ELR (cell line): ENCODE results near the gene UBE2G1.

Source experiments
- DNase-seq: peaks from one replicate; pipeline ENCODE4 v3.0.0-alpha.2; 2015; ENCODE audit warnings: low read depth

The UBE2G1 gene

DNA sequence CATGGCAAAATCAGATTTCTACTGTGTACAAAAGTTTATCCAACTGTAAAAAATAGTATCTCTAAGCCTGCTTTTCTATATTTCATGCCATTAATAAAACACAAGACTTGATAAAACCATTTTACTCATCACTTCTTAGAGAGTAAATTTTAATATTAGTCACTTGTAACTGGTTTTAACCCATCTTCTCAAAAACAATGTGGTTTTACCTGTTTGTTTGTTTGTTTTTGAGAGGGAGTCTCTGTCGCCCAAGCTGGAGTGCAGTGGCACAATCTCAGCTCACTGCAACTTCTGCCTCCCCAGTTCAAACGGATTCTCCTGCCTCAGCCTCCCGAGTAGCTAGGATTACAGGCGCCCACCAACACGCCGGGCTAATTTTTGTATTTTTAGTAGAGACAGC, 32.1 kb downstream of the UBE2G1 start:
- DNase-seq = no peak

DNA sequence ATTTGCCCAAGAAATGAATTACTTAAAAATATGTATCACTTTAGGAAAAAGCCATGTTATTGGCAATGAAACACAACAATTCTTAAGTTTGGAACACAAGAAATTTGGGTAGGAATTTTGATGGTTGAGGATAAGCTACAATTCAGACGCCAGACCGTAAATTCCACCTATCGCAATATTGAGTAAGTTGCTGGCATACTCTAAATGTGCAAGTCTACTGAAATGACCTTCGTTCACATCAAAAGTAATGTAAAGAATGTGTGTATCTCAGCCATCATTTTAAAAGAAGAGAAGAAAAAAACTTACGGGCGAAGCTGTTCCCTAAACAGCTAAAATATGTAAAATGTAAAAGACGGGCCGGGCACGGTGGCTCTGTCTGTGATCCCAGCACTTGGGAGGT, 33.4 kb downstream of the UBE2G1 start:
- DNase-seq = no peak

DNA sequence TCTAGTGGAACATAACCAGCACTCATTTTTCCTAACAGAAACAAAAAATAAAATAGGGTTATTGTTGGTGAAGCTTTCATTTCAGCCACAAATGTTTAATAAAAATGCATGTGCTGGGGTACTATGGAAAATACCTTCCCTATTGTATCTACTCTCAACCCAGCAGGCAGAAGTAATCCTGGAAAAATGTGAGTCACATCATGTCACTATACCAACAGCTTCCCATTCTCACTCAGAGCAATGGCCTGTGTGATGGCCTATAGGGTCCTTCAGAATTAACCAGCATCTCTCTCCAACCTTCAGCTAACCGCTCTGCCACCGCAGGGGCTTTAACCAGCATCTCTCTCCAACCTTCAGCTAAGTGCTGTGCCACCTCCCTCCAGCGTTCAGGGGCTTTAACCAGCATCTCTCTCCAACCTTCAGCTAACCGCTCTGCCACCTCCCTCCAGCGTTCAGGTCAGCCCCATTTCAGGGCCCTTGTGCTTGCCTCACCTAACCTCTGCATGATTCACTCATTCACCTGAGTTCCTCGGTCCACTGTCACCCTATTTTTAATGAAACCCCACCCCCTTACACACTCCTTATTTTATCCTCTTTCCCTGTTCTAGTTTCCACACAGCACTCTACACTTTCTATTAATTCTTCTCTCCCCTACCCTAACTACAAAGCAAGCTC, 34.0 kb downstream of the UBE2G1 start:
- DNase-seq = peak; percentile 52

DNA sequence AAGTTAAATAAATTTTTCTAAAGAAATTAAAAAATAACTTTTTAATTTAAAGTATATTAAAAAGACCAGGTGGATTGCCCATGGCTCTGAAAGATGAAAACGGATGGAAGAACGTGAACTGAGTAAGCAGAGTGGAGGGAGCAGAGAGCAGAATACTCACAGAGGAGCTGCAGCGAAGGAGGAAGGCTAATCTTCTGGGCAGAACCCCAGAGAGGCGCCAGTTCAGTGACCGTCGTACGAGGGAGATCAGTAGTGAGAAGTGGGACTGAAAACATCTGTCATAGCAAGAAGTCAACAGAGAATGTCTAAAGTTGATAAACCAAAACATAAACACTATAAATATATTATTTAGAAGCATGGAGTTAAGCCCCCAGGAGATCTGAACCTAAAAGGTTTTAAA, 34.9 kb downstream of the UBE2G1 start:
- no peak for DNase-seq

DNA sequence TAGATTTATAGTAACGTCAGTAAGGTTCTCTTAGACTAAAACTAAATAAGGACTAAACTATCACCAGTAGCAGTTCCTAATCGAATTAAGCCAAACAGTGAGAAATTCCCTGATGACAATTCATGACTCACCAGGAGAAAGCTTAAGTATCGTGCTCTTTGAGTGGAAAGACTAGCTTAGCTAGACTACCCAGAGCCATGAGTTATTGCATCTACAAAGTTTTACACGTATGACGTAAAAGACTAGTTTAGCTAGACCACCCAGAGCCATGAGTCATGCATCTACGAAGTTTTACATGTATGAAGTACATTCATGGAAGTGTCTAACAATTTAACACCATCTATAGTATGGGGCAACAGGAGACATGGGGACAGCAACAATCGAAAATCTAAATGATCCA, 36.6 kb downstream of the UBE2G1 start:
- DNase-seq = peak; percentile 99

DNA sequence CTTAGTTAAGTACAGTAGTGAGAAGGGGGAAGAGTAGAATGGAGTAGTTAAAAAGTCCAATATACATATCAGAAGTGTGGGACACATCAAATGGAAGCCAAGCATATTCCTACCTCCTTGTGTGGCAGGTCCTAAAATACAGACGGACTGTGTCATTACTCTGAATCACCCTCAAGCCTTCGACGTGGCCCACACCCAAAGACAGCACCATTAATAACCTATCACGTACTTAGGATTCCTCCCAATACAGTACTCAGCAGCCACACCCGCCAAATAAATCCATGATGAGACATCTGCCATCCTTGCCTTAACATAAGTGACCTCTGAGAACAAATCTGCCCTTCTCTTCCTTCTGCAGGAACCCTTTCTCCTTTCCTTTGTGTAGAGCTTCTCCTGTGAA, 38.9 kb downstream of the UBE2G1 start:
- peak; percentile 94 for DNase-seq

DNA sequence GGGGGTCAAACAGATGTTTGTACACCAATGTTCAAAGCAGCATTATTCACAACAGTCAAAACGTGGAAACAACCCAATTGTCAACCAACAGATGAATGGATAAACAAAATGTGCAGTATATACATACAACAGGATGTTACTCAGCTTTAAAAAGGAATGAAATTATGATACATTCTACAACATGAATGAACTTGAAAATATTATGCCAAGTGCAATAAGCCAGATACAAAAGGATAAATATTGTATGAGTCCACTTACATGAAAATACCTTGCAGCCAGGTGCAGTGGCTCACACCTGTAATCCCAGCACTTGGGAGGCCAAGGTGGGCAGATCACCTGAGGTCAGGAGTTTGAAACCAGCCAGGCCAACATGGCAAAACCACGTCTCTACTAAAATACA, 39.9 kb downstream of the UBE2G1 start:
- DNase-seq = peak; percentile 46

DNA sequence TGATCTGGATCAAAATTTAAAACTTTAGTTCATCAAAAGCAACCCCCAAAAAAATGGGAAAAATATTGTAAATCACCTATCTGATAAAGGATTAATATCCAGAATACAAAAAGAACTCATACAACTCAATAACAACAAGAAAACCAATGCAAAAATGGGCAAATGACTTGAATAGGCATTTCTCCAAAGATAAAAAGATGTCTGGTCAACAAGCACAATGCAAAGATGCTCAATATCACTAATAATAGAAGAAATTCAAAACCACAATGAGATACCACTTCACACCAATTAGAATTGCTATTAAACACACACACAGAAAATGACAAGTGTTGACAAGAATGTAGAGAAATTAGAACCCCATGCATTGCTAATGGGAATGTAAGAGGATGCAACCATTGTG, 40.4 kb downstream of the UBE2G1 start:
- no peak for DNase-seq

DNA sequence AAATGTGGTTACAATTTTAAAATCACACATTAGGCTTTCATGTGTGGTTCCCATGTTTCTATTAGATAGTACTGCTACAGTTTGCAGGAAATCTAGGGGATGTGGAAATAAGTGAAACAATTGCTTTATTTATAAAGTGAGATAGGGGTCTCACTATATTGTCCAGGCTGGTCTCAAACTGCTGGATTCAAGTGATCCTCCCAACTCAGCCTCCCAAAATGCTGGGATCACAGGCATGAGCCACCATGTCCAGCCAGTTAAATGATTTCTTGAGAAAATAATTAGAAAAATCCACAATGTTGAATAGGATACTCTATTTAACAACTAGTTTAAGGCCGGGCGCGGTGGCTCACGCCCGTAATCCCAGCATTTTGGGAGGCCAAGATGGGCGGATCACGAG, 42.0 kb downstream of the UBE2G1 start:
- no peak for DNase-seq

DNA sequence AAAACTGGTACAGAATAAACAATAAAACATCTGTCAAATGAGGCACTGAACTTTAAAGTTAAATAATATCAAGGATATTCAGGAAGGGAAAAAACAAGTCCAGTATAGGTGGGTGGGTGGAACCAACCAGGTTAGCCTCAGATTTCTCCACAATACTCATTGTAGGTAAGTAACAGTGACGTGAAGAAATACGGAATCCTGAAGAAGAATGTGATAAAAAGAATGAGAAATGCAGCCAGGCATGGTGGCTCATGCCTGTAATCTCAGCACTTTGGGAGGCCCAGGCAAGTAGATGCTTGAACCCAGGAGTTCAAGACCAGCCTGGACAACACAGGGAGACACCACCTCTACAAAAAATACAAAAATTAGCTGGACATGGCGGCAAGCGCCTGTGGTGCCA, 47.3 kb downstream of the UBE2G1 start:
- DNase-seq = no peak

DNA sequence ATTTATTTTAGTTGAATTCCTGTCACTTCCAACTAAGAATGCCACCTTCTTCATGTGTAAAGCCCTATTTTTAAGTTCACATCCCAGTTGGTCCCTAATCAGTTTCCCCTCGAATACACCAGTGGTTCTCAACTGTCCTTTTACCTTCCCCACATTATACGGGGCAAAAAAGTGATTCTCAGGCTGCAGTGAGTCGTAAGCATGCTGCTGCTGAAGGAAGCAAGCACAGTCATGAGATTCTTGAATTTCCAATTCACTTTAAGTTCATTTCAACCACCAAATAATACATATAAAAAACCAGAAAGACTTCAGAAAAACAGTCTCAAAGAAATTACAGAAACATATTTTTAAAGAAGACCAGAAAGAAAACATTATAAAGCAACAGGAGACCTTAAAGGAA, 47.9 kb downstream of the UBE2G1 start:
- peak; percentile 37 for DNase-seq

DNA sequence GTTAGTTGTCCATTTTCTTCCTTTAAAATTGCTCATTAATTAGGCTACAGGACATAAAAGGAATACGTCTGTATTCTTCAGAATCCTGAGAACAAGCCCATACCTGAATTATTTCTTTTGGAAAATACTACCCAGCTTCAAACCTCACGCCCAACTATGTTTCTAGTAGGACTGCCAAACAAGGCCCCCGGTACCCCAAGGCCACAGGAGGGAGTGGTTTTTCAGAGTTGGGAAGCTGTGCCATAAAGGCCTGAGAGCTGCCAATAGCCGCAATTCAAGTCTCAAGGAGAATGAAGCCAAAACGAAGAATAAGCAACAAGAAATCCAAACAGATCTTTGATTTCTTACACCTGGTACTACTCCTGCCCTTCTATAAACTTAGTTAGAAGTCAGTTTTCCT, 48.3 kb downstream of the UBE2G1 start:
- DNase-seq = no peak

DNA sequence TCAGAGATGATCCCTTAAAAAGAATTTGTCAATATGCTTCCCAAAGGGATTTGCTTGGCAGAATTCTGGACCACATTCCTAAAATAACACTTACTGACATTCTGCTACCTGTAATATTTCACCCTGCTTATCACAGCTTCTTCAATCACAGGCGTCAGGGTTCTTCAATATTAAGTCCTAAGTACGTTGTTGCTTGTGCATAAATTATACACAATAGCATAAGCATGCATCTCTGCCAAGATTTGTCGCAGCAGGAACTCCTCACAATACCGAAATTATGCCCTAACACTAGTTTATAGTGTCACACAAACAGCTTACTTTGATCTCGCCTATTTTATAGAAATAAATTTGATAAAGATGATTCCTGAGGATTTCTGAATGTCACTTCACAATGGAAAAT, 48.9 kb downstream of the UBE2G1 start:
- no peak for DNase-seq

DNA sequence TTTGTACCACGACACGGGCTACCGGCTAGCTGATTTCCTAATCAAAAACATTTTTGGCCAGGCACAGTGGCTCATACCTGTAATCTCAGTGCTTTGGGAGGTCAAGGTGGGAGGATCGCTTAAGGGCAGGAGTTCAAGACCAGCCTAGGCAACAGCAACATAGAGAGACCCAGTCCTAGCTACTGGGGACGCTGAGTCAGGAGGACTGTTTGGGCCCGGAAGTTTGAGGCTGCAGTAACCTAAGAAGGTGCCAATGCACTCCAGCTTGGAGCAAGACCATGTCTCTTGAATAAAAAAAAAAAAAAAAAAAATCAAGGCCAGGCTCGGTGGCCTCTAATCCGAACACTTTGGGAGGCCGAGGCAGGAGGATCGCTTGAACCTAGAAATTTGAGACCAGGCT, 49.8 kb downstream of the UBE2G1 start:
- no peak for DNase-seq

DNA sequence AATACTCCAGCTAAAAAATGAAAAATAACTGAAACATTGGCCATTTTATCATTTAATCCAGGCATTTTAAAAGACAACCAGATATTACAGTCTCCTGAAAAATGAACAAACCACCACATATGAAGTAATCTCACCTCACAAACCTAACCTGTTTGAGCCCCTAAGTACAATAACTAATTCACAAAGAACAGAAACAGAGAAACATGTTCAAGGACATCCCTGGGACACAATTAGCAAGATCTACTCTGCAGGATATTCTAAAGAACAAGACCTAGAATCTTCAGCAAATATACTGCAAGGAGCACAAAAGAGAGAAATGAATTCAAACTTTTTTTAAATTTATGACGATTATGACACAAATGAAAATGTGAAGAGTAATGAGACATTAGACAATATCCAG, 51.9 kb downstream of the UBE2G1 start:
- DNase-seq = no peak

DNA sequence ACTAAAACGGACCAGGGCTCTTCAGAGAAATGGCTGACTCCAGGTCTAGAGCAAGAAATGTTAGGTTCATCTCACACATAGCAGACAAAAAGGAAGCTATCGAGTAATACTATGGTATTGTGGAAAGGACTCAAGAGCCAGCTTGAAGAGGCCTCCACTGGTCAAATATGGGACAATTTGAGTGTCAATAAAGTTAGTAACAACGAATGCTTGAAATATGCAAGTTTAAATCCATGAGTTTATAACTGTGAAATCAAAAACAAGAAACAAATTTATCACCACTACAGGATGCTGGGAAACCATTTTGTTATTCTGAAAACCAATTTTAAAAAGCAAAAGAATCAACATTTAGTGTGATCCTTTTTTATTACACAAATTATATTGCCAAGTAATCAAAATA, 52.3 kb downstream of the UBE2G1 start:
- DNase-seq = no peak

DNA sequence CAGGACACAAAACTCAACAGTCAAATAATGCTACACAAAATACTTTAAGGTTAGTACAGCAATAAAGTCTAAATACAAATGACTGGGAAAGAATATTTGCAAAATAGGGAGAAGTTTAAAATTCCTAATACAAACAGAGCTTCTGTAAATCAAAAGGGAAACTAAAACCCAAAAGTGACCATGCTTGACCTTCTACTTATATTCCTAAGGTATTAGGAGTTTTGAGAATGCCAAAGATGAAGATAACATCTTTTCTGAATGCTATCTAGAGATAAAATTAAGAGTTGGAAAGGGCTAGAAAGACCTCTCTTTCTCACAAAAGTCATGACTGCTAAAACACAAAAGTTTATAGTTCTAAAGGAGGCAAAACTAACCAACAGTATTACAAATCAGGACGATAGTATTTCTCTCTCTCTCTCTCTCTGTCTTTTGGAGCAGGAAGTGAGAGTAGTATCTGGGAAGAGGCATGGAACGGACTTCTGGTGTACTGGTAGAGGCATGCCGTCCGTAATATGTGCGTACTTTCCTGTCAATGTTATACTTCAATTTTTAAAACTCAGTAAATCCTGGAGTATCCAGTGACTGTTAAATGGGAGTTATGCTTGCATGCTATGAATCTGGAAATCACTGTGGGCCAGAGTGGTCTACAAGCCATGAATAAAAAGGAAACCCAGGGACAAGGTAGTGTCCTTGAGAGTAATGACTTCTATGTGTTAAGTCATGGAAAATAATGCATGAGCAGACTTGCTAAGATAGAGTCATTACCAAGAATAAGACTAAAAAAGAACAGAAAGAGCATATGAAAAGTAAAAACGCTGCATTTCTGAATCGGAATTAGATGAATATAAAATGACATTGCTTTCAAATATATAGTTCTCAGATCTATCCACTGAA, 53.0 kb downstream of the UBE2G1 start:
- DNase-seq = no peak

DNA sequence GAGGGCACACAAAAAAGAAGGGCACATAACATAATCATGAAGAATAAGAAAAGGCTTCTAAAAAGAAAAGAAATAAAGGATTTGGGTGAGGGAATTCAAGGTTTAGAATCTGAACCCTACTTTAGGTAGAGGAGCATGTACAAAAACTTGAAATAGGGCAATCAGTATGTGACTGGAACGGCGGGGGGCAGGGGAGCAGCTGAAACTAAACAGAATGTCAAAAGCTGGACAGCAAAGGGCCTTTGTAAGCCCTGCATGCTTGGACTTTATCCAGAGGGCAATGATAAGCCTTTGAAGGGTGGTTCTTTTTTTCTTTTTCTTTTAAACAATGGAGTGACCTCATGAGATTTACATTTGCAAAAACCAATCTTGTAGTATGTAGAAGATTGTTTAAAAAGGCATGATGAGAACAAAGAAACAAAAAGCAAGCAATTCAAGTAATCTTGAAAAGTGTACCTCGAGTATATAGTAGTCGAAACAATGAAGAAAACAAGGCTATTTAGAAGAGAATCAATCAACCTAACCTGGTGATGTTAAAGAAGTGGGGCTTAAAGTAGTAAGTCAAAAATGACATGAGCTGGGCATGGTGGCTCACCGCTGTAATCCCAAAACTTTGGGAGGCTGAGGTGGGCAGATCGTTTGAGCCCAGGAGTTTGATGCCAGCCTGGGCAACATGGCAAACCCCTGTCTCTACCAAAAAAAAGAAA, 56.0 kb downstream of the UBE2G1 start:
- no peak for DNase-seq

DNA sequence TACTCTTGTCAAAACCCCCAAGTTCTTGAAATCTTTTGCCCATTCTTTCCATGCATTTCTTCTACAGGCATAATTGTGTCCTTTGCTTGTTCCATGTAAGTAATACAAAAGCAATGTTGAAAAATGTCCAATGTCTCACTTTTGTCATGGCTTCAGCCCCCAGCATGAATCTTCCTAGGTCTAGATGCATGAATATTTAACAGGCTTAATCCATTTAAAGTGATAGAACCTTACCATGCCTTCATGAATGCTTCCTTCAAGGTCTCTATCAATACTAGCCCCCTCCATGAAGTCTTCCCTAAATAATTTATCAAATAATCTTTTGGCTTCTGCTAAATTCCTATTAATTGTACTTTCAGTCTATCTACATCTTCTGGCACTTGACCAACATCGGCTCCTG, 56.6 kb downstream of the UBE2G1 start:
- DNase-seq = no peak

DNA sequence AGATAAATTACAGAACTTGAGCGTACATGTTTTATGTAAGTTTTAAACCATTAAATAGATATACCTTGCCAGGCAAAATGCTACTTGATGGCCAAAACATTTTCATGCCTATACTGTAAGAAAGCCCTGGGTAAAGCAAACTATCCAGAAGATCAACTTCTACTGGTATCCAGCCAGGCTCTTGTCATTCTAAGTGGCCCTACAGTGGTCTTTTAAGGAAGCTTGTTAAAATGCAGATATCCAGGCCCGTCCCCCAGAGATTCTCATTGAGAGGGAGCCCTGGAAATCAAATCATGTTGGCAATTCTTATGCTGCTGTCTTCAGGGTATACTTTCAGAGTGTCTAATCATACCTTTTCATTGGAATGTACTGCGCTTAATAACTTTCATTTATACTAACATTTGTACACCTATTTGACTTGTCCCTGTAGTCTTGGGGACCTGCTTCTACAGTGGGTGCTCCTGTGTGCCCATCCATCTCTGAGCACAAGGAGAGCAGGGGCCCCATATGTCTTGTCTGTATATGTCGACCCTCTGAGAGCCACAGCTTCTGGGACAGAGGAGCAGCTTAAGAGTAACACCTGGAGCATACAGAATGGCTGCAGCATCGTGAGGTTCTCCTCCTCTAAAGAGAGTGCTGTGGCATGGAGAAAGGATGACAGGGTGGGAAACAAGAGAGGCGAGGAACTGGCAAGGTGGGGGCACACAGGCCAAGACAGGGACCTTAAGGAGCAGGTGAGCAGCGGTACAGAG, 59.1 kb downstream of the UBE2G1 start:
- DNase-seq = no peak

DNA sequence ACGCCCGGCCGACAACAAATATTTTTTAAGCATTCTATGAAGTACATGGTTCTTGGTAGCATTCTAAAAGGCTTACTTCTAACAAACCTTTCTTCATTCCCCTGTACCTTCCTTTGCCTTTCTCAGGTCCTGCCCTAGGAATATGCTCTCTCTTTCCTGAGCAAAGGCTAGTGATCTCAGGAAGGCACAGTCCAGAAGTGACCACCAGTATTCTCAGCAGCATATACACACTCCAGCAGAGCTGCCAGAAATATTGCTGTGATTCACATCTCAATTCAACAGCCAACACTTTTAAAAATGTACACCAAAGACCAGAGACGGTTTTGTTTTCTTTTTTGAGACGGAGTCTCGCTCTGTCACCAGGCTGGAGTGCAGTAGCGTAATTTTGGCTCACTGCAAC, 61.3 kb downstream of the UBE2G1 start:
- DNase-seq = no peak

DNA sequence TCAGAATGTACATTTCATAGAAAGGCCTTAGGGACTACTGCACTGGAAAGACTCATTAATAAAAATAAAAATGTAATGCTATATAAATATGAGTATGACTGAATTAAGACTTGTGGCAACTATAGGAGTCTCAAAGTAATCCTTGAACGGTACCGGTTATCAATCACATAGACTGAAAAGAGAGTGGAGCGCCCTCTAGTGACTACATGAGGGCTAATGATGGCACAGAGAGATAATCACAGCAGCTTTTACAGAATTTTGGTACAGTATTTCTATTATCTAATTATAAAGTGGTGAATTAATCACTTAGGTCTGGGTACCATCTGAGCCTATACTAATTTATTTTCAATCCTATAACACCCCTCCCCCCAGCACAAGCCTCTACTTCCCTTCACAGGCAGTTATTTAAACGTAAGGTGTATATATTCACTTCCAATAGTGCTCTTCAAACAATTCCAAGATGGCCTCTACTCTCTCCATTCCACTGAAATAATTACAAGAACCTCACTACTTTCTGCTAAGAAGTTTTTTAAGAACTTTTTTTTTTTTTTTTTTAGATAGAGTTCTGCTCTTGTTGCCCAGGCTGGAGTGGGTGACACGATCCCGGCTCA, 62.0 kb downstream of the UBE2G1 start:
- peak; percentile 72 for DNase-seq
